ENCODE data around the gene WNT8A. TPM values are rescaled to one million over a fixed set of nuclear protein-coding genes. Genes with fewer than 3 reads are reported as not detected.
"Not testable (repeated sequence)": the region's sequence is repeated elsewhere in the genome, so short reads cannot be mapped to it uniquely, and the experiment has no call there.

WNT8A gene
- total and polyA plus RNA-seq, 2 of the 8 experiments (the other 6 are each of a cell fraction or from before 2014, with no cell fraction given) = 0.06 TPM; not detected in 1

- H3K36me3 ChIP-seq (ENCODE audit: control insufficient read depth in 2 of 4, insufficient read depth in 4 of 4, low read length in 3 of 4); H4K5ac ChIP-seq (ENCODE audit: insufficient read length, low read depth, low read length); H3K9me3 ChIP-seq (ENCODE audit: insufficient read depth in 2 of 2, low read depth in 1 of 2, low read length in 1 of 2); H2AFZ ChIP-seq (ENCODE audit: low read length); H2BK120ac ChIP-seq (replicated peaks; ENCODE audit: low read depth, low read length); H2BK12ac ChIP-seq (ENCODE audit: low read depth, low read length); H4K8ac ChIP-seq (ENCODE audit: extremely low read depth, insufficient read depth, low read length); H3K27me3 ChIP-seq (replicated peaks in 1 of 4; ENCODE audit: control insufficient read depth in 3 of 4, extremely low read depth in 1 of 4, insufficient read depth in 3 of 4, low read length in 3 of 4); H2BK15ac ChIP-seq (ENCODE audit: low read length); POLR2A ChIA-PET (ENCODE audit: partially characterized antibody); H3K79me1 ChIP-seq (ENCODE audit: low read depth, low read length); H2BK20ac ChIP-seq (ENCODE audit: low read length); H3K23me2 ChIP-seq (ENCODE audit: low read depth, low read length); H3K4me1 ChIP-seq (replicated peaks in 1 of 4; ENCODE audit: control insufficient read depth in 3 of 4, insufficient read depth in 4 of 4, low read length in 3 of 4); H3K14ac ChIP-seq (ENCODE audit: insufficient read length); H3K79me2 ChIP-seq (ENCODE audit: control insufficient read depth in 1 of 2, insufficient read depth in 2 of 2, low read length in 2 of 2); H3K56ac ChIP-seq (replicated peaks; ENCODE audit: insufficient read length, low read depth, low read length); FAIRE-seq; H4K20me1 ChIP-seq (replicated peaks in 1 of 2; ENCODE audit: control insufficient read depth in 1 of 2, insufficient read depth in 2 of 2, low read length in 2 of 2); H3K4me2 ChIP-seq (ENCODE audit: insufficient read depth in 1 of 2, low read depth in 2 of 2, low read length in 2 of 2); H3K9ac ChIP-seq (replicated peaks in 1 of 4; ENCODE audit: extremely low read depth in 1 of 4, low read depth in 3 of 4, low read length in 3 of 4); H3K4me3 ChIP-seq (ENCODE audit: extremely low read depth in 1 of 4, insufficient read depth in 2 of 4, low read depth in 3 of 4, low read length in 4 of 4); H3K18ac ChIP-seq (ENCODE audit: extremely low read depth, low read length); DNase-seq (ENCODE audit: low read depth in 1 of 2, low spot score in 2 of 2); H3K23ac ChIP-seq (ENCODE audit: insufficient read length); H2AK5ac ChIP-seq (ENCODE audit: low read depth, low read length); H3K27ac ChIP-seq (ENCODE audit: low read depth, low read length); H3K4ac ChIP-seq (replicated peaks; ENCODE audit: insufficient read length, low read depth, low read length); H4K91ac ChIP-seq (replicated peaks; ENCODE audit: insufficient read length, low read length); H2BK5ac ChIP-seq (ENCODE audit: low read depth, low read length): not testable (repeated sequence)
- CTCF ChIA-PET (ENCODE audit: partially characterized antibody) = interaction anchor here (0.7 to 11.5 kb wide), 12 partner anchors 9 to 441 kb away, joined by 3 to 179 read pairs (median 6); partner anchors contain the start of genes FAM13B and WNT8A
- 59% methylated on average over 2 of the region's 32 CpGs; no CpG with 5 or more reads in 1 of the 2 experiments for WGBS, 2 experiments (ENCODE audit: extremely low coverage in 1 of 2, insufficient coverage in 1 of 2, insufficient read length in 1 of 2, insufficient replicate concordance in 2 of 2, low coverage in 1 of 2, low lambda C conversion rate in 2 of 2, missing lambda C conversion rate in 1 of 2)
Observed at GRCh38 chr5:138070026-138070425, 13.8 kb upstream of the WNT8A start.
